ENCODE results near the gene RAB11FIP4.

Gene RAB11FIP4

DNA sequence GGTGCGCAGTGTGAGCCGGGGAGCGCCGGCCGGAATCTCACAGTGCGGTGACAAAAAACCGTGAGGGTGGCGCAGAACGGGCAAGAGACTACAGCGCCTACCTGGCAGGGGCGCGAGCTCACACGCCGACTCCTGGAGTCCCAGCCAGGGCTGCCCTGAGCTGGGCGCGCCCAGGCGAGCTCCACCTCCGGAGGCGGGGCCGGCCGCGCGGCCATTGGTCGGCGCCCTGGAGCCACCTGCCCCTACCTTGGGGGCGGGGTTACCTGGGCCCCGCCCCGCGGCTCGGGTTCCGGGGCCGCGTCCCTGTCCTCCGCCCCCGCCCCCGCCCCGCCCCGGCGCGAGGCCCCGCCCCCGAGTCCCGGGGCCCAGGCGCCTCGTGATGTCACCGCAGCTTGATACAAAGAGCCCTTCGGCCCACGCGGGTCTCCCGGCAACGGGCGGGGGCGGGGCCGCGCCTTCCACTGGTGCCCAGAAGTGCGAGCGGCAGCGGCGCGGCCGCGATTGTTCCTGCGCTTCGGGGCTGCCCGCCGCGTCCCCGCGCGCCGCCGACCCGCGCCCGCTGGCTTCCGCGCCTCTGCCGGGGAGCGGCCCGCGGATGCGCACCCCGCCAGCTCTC is 96.3 kb downstream of the RAB11FIP4 start (continued):
- TF ChIP-seq, protein P1, sequence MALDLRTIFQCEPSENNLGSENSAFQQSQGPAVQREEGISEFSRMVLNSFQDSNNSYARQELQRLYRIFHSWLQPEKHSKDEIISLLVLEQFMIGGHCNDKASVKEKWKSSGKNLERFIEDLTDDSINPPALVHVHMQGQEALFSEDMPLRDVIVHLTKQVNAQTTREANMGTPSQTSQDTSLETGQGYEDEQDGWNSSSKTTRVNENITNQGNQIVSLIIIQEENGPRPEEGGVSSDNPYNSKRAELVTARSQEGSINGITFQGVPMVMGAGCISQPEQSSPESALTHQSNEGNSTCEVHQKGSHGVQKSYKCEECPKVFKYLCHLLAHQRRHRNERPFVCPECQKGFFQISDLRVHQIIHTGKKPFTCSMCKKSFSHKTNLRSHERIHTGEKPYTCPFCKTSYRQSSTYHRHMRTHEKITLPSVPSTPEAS (tag by site-specific recombination; IDR thresholded peaks at IDR 0.05), result no peak
- TF ChIP-seq, protein P2, sequence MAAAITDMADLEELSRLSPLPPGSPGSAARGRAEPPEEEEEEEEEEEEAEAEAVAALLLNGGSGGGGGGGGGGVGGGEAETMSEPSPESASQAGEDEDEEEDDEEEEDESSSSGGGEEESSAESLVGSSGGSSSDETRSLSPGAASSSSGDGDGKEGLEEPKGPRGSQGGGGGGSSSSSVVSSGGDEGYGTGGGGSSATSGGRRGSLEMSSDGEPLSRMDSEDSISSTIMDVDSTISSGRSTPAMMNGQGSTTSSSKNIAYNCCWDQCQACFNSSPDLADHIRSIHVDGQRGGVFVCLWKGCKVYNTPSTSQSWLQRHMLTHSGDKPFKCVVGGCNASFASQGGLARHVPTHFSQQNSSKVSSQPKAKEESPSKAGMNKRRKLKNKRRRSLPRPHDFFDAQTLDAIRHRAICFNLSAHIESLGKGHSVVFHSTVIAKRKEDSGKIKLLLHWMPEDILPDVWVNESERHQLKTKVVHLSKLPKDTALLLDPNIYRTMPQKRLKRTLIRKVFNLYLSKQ (tag by site-specific recombination; IDR thresholded peaks at IDR 0.05; ENCODE audit: borderline replicate concordance), result no peak
- TF ChIP-seq SP3 (tag by site-specific recombination; IDR thresholded peaks at IDR 0.05) (peak; percentile 82), ZNF114 (tag by site-specific recombination; IDR thresholded peaks at IDR 0.05) (no peak), ZNF416 (tag by site-specific recombination; IDR thresholded peaks at IDR 0.05) (no peak), KLF16 (tag by site-specific recombination; IDR thresholded peaks at IDR 0.05) (0 out of 2 replicates have a peak, but pooled peaks have one; percentile 58), ZNF211 (tag by site-specific recombination; IDR thresholded peaks at IDR 0.05; ENCODE audit: low read depth) (no peak), BCL11A (tag by site-specific recombination; IDR thresholded peaks at IDR 0.05; ENCODE audit: low read depth) (no peak), KLF1 (tag by site-specific recombination; IDR thresholded peaks at IDR 0.05) (peak; percentile 46; the same call in 1 of the 2 replicates), ZNF707 (tag by site-specific recombination; IDR thresholded peaks at IDR 0.05) (no peak), ZNF768 (tag by site-specific recombination; IDR thresholded peaks at IDR 0.05) (no peak), ZNF529 (tag by site-specific recombination; IDR thresholded peaks at IDR 0.05; ENCODE audit: insufficient replicate concordance) (no peak), ZNF366 (tag by site-specific recombination; conservative IDR thresholded peaks at IDR 0.05) (no peak), ZNF501 (tag by site-specific recombination; IDR thresholded peaks at IDR 0.05) (no peak), ZNF169 (tag by site-specific recombination; IDR thresholded peaks at IDR 0.05) (no peak), ZNF664 (tag by site-specific recombination; IDR thresholded peaks at IDR 0.05) (no peak), ZNF785 (tag by site-specific recombination; IDR thresholded peaks at IDR 0.05) (no peak)
- TF ChIP-seq, protein P3, sequence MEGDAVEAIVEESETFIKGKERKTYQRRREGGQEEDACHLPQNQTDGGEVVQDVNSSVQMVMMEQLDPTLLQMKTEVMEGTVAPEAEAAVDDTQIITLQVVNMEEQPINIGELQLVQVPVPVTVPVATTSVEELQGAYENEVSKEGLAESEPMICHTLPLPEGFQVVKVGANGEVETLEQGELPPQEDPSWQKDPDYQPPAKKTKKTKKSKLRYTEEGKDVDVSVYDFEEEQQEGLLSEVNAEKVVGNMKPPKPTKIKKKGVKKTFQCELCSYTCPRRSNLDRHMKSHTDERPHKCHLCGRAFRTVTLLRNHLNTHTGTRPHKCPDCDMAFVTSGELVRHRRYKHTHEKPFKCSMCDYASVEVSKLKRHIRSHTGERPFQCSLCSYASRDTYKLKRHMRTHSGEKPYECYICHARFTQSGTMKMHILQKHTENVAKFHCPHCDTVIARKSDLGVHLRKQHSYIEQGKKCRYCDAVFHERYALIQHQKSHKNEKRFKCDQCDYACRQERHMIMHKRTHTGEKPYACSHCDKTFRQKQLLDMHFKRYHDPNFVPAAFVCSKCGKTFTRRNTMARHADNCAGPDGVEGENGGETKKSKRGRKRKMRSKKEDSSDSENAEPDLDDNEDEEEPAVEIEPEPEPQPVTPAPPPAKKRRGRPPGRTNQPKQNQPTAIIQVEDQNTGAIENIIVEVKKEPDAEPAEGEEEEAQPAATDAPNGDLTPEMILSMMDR (tag by site-specific recombination; IDR thresholded peaks at IDR 0.05), result peak; percentile 70
- TF ChIP-seq, protein P4, sequence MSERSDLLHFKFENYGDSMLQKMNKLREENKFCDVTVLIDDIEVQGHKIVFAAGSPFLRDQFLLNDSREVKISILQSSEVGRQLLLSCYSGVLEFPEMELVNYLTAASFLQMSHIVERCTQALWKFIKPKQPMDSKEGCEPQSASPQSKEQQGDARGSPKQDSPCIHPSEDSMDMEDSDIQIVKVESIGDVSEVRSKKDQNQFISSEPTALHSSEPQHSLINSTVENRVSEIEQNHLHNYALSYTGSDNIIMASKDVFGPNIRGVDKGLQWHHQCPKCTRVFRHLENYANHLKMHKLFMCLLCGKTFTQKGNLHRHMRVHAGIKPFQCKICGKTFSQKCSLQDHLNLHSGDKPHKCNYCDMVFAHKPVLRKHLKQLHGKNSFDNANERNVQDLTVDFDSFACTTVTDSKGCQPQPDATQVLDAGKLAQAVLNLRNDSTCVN (tag by site-specific recombination; optimal IDR thresholded peaks at IDR 0.05), result peak; percentile 48
- TF ChIP-seq, protein P5, sequence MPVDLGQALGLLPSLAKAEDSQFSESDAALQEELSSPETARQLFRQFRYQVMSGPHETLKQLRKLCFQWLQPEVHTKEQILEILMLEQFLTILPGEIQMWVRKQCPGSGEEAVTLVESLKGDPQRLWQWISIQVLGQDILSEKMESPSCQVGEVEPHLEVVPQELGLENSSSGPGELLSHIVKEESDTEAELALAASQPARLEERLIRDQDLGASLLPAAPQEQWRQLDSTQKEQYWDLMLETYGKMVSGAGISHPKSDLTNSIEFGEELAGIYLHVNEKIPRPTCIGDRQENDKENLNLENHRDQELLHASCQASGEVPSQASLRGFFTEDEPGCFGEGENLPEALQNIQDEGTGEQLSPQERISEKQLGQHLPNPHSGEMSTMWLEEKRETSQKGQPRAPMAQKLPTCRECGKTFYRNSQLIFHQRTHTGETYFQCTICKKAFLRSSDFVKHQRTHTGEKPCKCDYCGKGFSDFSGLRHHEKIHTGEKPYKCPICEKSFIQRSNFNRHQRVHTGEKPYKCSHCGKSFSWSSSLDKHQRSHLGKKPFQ (tag by site-specific recombination; IDR thresholded peaks at IDR 0.05), result no peak
- TF ChIP-seq, protein P6, sequence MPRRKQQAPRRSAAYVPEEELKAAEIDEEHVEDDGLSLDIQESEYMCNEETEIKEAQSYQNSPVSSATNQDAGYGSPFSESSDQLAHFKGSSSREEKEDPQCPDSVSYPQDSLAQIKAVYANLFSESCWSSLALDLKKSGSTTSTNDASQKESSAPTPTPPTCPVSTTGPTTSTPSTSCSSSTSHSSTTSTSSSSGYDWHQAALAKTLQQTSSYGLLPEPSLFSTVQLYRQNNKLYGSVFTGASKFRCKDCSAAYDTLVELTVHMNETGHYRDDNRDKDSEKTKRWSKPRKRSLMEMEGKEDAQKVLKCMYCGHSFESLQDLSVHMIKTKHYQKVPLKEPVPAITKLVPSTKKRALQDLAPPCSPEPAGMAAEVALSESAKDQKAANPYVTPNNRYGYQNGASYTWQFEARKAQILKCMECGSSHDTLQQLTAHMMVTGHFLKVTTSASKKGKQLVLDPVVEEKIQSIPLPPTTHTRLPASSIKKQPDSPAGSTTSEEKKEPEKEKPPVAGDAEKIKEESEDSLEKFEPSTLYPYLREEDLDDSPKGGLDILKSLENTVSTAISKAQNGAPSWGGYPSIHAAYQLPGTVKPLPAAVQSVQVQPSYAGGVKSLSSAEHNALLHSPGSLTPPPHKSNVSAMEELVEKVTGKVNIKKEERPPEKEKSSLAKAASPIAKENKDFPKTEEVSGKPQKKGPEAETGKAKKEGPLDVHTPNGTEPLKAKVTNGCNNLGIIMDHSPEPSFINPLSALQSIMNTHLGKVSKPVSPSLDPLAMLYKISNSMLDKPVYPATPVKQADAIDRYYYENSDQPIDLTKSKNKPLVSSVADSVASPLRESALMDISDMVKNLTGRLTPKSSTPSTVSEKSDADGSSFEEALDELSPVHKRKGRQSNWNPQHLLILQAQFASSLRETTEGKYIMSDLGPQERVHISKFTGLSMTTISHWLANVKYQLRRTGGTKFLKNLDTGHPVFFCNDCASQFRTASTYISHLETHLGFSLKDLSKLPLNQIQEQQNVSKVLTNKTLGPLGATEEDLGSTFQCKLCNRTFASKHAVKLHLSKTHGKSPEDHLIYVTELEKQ (tag by site-specific recombination; IDR thresholded peaks at IDR 0.05; ENCODE audit: borderline replicate concordance), result no peak
- TF ChIP-seq, protein P7, sequence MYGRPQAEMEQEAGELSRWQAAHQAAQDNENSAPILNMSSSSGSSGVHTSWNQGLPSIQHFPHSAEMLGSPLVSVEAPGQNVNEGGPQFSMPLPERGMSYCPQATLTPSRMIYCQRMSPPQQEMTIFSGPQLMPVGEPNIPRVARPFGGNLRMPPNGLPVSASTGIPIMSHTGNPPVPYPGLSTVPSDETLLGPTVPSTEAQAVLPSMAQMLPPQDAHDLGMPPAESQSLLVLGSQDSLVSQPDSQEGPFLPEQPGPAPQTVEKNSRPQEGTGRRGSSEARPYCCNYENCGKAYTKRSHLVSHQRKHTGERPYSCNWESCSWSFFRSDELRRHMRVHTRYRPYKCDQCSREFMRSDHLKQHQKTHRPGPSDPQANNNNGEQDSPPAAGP (tag by site-specific recombination; IDR thresholded peaks at IDR 0.05), result no peak
- TF ChIP-seq, protein P8, sequence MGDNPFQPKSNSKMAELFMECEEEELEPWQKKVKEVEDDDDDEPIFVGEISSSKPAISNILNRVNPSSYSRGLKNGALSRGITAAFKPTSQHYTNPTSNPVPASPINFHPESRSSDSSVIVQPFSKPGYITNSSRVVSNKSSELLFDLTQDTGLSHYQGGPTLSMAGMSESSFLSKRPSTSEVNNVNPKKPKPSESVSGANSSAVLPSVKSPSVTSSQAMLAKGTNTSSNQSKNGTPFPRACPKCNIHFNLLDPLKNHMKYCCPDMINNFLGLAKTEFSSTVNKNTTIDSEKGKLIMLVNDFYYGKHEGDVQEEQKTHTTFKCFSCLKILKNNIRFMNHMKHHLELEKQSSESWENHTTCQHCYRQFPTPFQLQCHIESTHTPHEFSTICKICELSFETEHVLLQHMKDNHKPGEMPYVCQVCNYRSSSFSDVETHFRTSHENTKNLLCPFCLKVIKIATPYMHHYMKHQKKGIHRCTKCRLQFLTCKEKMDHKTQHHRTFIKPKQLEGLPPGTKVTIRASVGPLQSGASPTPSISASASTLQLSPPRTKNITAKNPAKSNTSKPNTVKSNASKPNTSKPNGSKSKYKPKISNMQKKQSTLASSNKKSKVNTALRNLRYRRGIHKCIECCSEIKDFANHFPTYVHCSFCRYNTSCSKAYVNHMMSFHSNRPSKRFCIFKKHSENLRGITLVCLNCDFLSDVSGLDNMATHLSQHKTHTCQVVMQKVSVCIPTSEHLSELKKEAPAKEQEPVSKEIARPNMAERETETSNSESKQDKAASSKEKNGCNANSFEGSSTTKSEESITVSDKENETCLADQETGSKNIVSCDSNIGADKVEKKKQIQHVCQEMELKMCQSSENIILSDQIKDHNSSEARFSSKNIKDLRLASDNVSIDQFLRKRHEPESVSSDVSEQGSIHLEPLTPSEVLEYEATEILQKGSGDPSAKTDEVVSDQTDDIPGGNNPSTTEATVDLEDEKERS (tag by site-specific recombination; IDR thresholded peaks at IDR 0.05), result no peak

Data from HEK293 (cell line).